GM19239 (cell line): Measurements from ENCODE around the gene ATP2B3.
A peak's percentile ranks its signal among the peaks of the same experiment; 100 is the strongest.

Source experiments
- DNase-seq: peaks from one replicate; pipeline ENCODE4 v3.0.0; 2011; ENCODE audit warnings: low spot score; ENCODE audit not compliant: insufficient read length
- FAIRE-seq: peaks from 2 replicates; lab custom pipeline; 2011; peaks lifted over from hg19 to GRCh38; lab: Jason Lieb, UNC

The ATP2B3 gene

GRCh38 chrX:153504445-153505016, 12.9 kb upstream of the ATP2B3 start:
- DNase-seq (no peak), FAIRE-seq (no peak)

- DNase-seq (no peak), FAIRE-seq (no peak)
Observed at GRCh38 chrX:153505361-153505760, 12.1 kb upstream of the ATP2B3 start.

GRCh38 chrX:153507484-153508178, 9.8 kb upstream of the ATP2B3 start:
- FAIRE-seq, result peak; percentile 91

GRCh38 chrX:153509592-153509991, 7.8 kb upstream of the ATP2B3 start:
- DNase-seq (no peak), FAIRE-seq (no peak)

More at GRCh38 chrX:153507484-153508178, 9.8 kb upstream of the ATP2B3 start:
- peak; percentile 94 for DNase-seq

GRCh38 chrX:153510383-153510782, 7.1 kb upstream of the ATP2B3 start:
- DNase-seq (no peak), FAIRE-seq (no peak)

- no peak for FAIRE-seq
- DNase-seq, result no peak
Observed at GRCh38 chrX:153511784-153512500, 5.5 kb upstream of the ATP2B3 start.

- DNase-seq (no peak), FAIRE-seq (no peak)
Observed at GRCh38 chrX:153512501-153512893, 4.9 kb upstream of the ATP2B3 start.

GRCh38 chrX:153513265-153513664, 4.2 kb upstream of the ATP2B3 start:
- DNase-seq, result no peak

GRCh38 chrX:153514259-153514658, 3.2 kb upstream of the ATP2B3 start:
- FAIRE-seq, result no peak
- no peak for DNase-seq

More at GRCh38 chrX:153513265-153513664, 4.2 kb upstream of the ATP2B3 start:
- no peak for FAIRE-seq

GRCh38 chrX:153515435-153515834, 2.0 kb upstream of the ATP2B3 start:
- DNase-seq (no peak), FAIRE-seq (no peak)

- DNase-seq (no peak), FAIRE-seq (no peak)
Observed at GRCh38 chrX:153516073-153516472, 1.4 kb upstream of the ATP2B3 start.

GRCh38 chrX:153517946-153518834, 748 bp downstream of the ATP2B3 start:
- no peak for DNase-seq
- FAIRE-seq, result no peak

GRCh38 chrX:153519569-153520286, 2.3 kb downstream of the ATP2B3 start:
- FAIRE-seq (no peak), DNase-seq (no peak)

GRCh38 chrX:153520287-153520917, 3.0 kb downstream of the ATP2B3 start:
- FAIRE-seq, result no peak
- DNase-seq, result no peak

GRCh38 chrX:153521034-153521433, 3.6 kb downstream of the ATP2B3 start:
- no peak for FAIRE-seq
- no peak for DNase-seq

- DNase-seq, result no peak
- no peak for FAIRE-seq
Observed at GRCh38 chrX:153522259-153522658, 4.8 kb downstream of the ATP2B3 start.

GRCh38 chrX:153523269-153523668, 5.8 kb downstream of the ATP2B3 start:
- FAIRE-seq (no peak), DNase-seq (no peak)

GRCh38 chrX:153524234-153524633, 6.8 kb downstream of the ATP2B3 start:
- DNase-seq, result no peak
- FAIRE-seq, result no peak

- no peak for DNase-seq
- FAIRE-seq, result no peak
Observed at GRCh38 chrX:153525451-153525850, 8.0 kb downstream of the ATP2B3 start.
